Measurements from ENCODE around the gene ABHD4.

- TF ChIP-seq CTCF (conservative IDR thresholded peaks at IDR 0.05; ENCODE audit: low read depth in 2 of 2) (no peak), EZH2 (IDR thresholded peaks at IDR 0.05; ENCODE audit: low read depth, unreplicated experiment) (no peak), EZH2phosphoT487 (IDR thresholded peaks at IDR 0.05; ENCODE audit: unreplicated experiment) (no peak), POLR2AphosphoS5 (IDR thresholded peaks at IDR 0.05; ENCODE audit: low read depth) (no peak), REST (IDR thresholded peaks at IDR 0.05; ENCODE audit: unreplicated experiment) (no peak), CREB1 (CRISPR knock-in tag; IDR thresholded peaks at IDR 0.05; ENCODE audit: low read depth) (no peak), ZNF114 (CRISPR knock-in tag; IDR thresholded peaks at IDR 0.05) (no peak), ZNF331 (CRISPR knock-in tag; IDR thresholded peaks at IDR 0.05; ENCODE audit: low read depth) (no peak), ZNF462 (CRISPR knock-in tag; IDR thresholded peaks at IDR 0.05) (no peak), ETS1 (IDR thresholded peaks at IDR 0.05) (no peak)
These were observed 12.8 kb downstream of the ABHD4 start for GRCh38 chr14:22610931-22611330.
